ENCODE results near the gene IL1A. TPM values are rescaled to one million over a fixed set of nuclear protein-coding genes. Genes with fewer than 3 reads are reported as not detected.

IL1A gene
- total and polyA plus RNA-seq, 9 of the 15 experiments (the other 6 are each of a cell fraction or from before 2014, with no cell fraction given): 0.03 to 0.27 (median 0.14) TPM; not detected in 2

DNA sequence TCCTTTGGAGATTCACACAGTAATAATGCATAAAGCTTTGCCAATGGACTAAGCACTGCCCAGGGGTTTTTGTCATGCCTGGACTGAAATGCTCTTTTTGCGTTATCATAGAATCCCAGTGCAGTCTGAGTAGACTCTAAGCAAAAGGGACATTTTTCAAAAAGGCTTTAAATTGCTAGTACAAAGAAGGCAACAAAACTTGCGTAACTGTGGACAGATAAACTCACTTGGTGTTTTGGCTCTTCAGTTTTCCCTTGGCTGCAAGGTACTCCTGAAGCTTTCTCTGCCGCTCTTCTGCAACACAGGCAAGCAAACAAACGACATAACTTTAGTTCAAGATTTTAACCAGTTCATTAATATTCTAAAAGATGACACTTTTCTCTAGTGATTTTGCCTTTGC is 22.0 kb downstream of the IL1A start:
- ATAC-seq: no peak
- no peak overlapping the region for H3K27ac ChIP-seq (ENCODE audit: extremely low read depth, low read depth, low read length)
- H3K9me3 ChIP-seq (replicated peaks; ENCODE audit: control insufficient read depth, insufficient read depth, low read depth, low read length): no peaks in the 10 kb centered on the region
- H3K4me2 ChIP-seq (ENCODE audit: insufficient read depth, low read length): no peak overlapping the region
- ChIA-PET POLR2A (interaction anchor here (0.6 to 2.0 kb wide), 3 partner anchors 12 to 171 kb away, joined by 3 to 6 read pairs (median 4); no protein-coding TSS in a partner anchor), CTCF (ENCODE audit: low intra/inter-chr PET ratio) (no interaction called here)
- FAIRE-seq: no peak
- intact Hi-C loops (cut with micrococcal nuclease) (no loop called here), in situ Hi-C loops (cut with MboI) (no loop called here)
- H3K4me1 ChIP-seq (replicated peaks in 1 of 2; ENCODE audit: control insufficient read depth in 2 of 2, insufficient read depth in 2 of 2, low read length in 2 of 2): peaks cover 10 to 18% of the 10 kb centered on the region in 2 experiments; a peak in 3 of 5 replicates
- peaks cover 49% of the 10 kb centered on the region for H3K36me3 ChIP-seq (ENCODE audit: control insufficient read depth, insufficient read depth, low read length)
- TF ChIP-seq CEBPB (tag; IDR thresholded peaks at IDR 0.05) (peak; percentile 83), EP400 (IDR thresholded peaks at IDR 0.05) (no peak), SRSF1 (IDR thresholded peaks at IDR 0.05; ENCODE audit: low read depth, low read length) (no peak), ZBTB49 (CRISPR knock-in tag; IDR thresholded peaks at IDR 0.05; ENCODE audit: borderline replicate concordance) (no peak)
- no peak overlapping the region for H3K9ac ChIP-seq (ENCODE audit: insufficient read depth in 1 of 2, low read depth in 2 of 2, low read length in 2 of 2)
- no peak for DNase-seq (ENCODE audit: extremely low read depth in 1 of 4, low spot score in 3 of 4)
- no peak overlapping the region for H2AFZ ChIP-seq (ENCODE audit: low read depth, low read length)
- no TSS peak for BruUV-seq (replicated peaks)
- no peaks in the 10 kb centered on the region for H3K27me3 ChIP-seq (ENCODE audit: control insufficient read depth in 2 of 2, insufficient read depth in 2 of 2, low read length in 2 of 2)
- peaks cover 29% of the 10 kb centered on the region for H3K79me2 ChIP-seq (ENCODE audit: control insufficient read depth, insufficient read depth, low read length)
- H3K4me3 ChIP-seq: no peak overlapping the region
- no peaks in the 10 kb centered on the region for H4K20me1 ChIP-seq (replicated peaks; ENCODE audit: control insufficient read depth, insufficient read depth, low read length)
- WGBS (ENCODE audit: insufficient coverage, low coverage, missing lambda C conversion rate): 91% methylated on average over 4 of the region's 4 CpGs
- no peaks in the 10 kb centered on the region for H3K9me1 ChIP-seq (ENCODE audit: control insufficient read depth, insufficient read depth, low read length)

Data from K562 (cell line).